GM12878 (cell line): ENCODE measurements around the gene GIPC1. TPM values are rescaled to one million over a fixed set of nuclear protein-coding genes. Genes with fewer than 3 reads are reported as not detected.

Experiments
- ATAC-seq: fragments of 200-7000 bp; cut with Tn5 transposase; 3 replicates; pipeline ENCODE4 v1.9.1; 2020; ENCODE audit warnings: mild to moderate bottlenecking, moderate library complexity
- BruUV-seq: library from RNA; stranded (reverse); fragments of 400-500 nt; replicated peaks from 2 replicates; lab custom pipeline; 2021; lab: Mats Ljungman, UMichigan
- CTCF ChIA-PET: fragments of 300-600 bp; sonication (Branson Sonifier 250); formaldehyde crosslinking; extraction: SDS; loops from one replicate; lab custom pipeline; 2021; ENCODE audit warnings: inconsistent platforms; lab: Yijun Ruan, JAX
- POLR2A ChIA-PET: fragments of 350-600 bp; formaldehyde crosslinking; extraction: SDS; loops from one replicate; lab custom pipeline; 2021; ENCODE audit warnings: inconsistent platforms; lab: Charles Lee
- RAD21 ChIA-PET: fragments of 300-600 bp; sonication (Branson Sonifier 250); formaldehyde crosslinking; loops from one replicate; lab custom pipeline; 2023; ENCODE audit warnings: antibody characterized with exemption; ENCODE audit not compliant: unreplicated experiment; lab: Charles Lee
- SMC1A ChIA-PET: fragments of 300-600 bp; sonication (Branson Sonifier 250); formaldehyde crosslinking; loops from one replicate; lab custom pipeline; 2023; ENCODE audit not compliant: unreplicated experiment, uncharacterized antibody; lab: Charles Lee
- DNase-seq: peaks from one replicate; pipeline ENCODE4 v3.0.0-alpha.2; 2011; ENCODE audit warnings: low read depth, low spot score
- FAIRE-seq: peaks from 3 replicates; lab custom pipeline; 2011; peaks lifted over from hg19 to GRCh38; lab: Jason Lieb, UNC
- H2AFZ ChIP-seq: 2 replicates; pipeline ENCODE4 v1.6.0; 2011; ENCODE audit warnings: low read depth, low read length, control low read depth; ENCODE audit not compliant: control insufficient read depth
- H3K27ac ChIP-seq: 2 replicates; pipeline ENCODE4 v1.5.1; 2011; ENCODE audit warnings: control low read depth; ENCODE audit not compliant: control insufficient read depth, insufficient read depth
- H3K27me3 ChIP-seq, 2 experiments: replicated peaks in 1 of 2; 2 replicates each; pipeline versions ENCODE4 v1.6.0 to v1.6.1; 2011; ENCODE audit warnings: low read length in 1 of 2; ENCODE audit not compliant: control insufficient read depth in 2 of 2, insufficient read depth in 2 of 2
- H3K36me3 ChIP-seq, 2 experiments: 2 replicates each; pipeline ENCODE4 v1.5.1; 2011; ENCODE audit warnings: low read length in 1 of 2; ENCODE audit not compliant: control insufficient read depth in 2 of 2, insufficient read depth in 2 of 2
- H3K4me1 ChIP-seq: 2 replicates; pipeline ENCODE4 v1.6.1; 2011; ENCODE audit warnings: mild to moderate bottlenecking, low read length, moderate library complexity, mixed read lengths; ENCODE audit not compliant: control insufficient read depth, insufficient read depth
- H3K4me2 ChIP-seq: 2 replicates; pipeline ENCODE4 v1.6.0; 2011; ENCODE audit warnings: control low read depth; ENCODE audit not compliant: control insufficient read depth, insufficient read depth
- H3K4me3 ChIP-seq: fragments of 200-600 bp; sonication (generic); 2 replicates; pipeline ENCODE4 v1.5.1; 2016
- H3K79me2 ChIP-seq: 2 replicates; pipeline ENCODE4 v1.6.0; 2011; ENCODE audit warnings: low read length; ENCODE audit not compliant: control insufficient read depth, insufficient read depth
- H3K9ac ChIP-seq: 2 replicates; pipeline ENCODE4 v1.8.0; 2011; ENCODE audit warnings: low read length, control low read depth, mixed read lengths; ENCODE audit not compliant: control insufficient read depth, insufficient read depth
- H3K9me3 ChIP-seq: replicated peaks from 3 replicates; pipeline ENCODE4 v1.5.1; 2011; ENCODE audit warnings: mild to moderate bottlenecking, low read length; ENCODE audit not compliant: control insufficient read depth, insufficient read depth
- H4K20me1 ChIP-seq: 2 replicates; pipeline ENCODE4 v1.6.0; 2011; ENCODE audit not compliant: control insufficient read depth, insufficient read depth
- CBX3 ChIP-seq: fragments of 200-600 bp; sonication (generic); IDR thresholded peaks from 2 replicates; pipeline ENCODE4 v1.6.1; 2016; ENCODE audit warnings: low read depth, borderline replicate concordance
- CREM ChIP-seq: IDR thresholded peaks from 2 replicates; pipeline ENCODE4 v1.6.1; 2014; ENCODE audit warnings: antibody characterized with exemption, low read depth
- ELK1 ChIP-seq: IDR thresholded peaks from 2 replicates; pipeline ENCODE4 v1.6.1; 2012; ENCODE audit warnings: low read depth, low read length, improper control_type of control experiment
- RBBP5 ChIP-seq: fragments of 200-600 bp; sonication (generic); conservative IDR thresholded peaks from 2 replicates; pipeline ENCODE4 v1.6.1; 2016
- WGBS: methylation state at CpG from one replicate; pipeline ENCODE4 v1.1.6; 2016; ENCODE audit warnings: low lambda C conversion rate; ENCODE audit not compliant: insufficient replicate concordance, insufficient coverage; ENCODE audit errors: missing lambda C conversion rate; 5-methylcytosine and 5-hydroxymethylcytosine counted together
- in situ Hi-C: fragments of 300-500 bp; cut with MboI; formaldehyde crosslinking; loops from 9 replicates; pipeline ENCODE4 v1.14.3; 2018; ENCODE audit warnings: mixed read lengths
- intact Hi-C: fragments of 100-400 bp; cut with micrococcal nuclease; formaldehyde crosslinking; loops from one replicate; pipeline ENCODE4 v1.14.2; 2022; ENCODE audit not compliant: unreplicated experiment
- polyA plus RNA-seq, 11 experiments: library from polyadenylated mRNA; depleted of rRNA in 4 of 11; unstranded in 6 of 11; stranded (reverse) in 5 of 11; fragments of >200 nt; fragmentation: Nextera tagmentation in 4 of 11; fragmentation: Illumina TruSeq in 1 of 11; extraction: Ambion mirVana in 4 of 11; extraction: Trizol in 1 of 11; gene quantifications; 1 replicate in 1 of 11; 2 replicates in 10 of 11; pipeline versions ENCODE4 v1.2.1 to v1.2.3, GENCODE V29; 2011 to 2016; ENCODE audit warnings: inconsistent platforms in 2 of 11, missing spikeins in 2 of 11, low read depth in 1 of 11
- total RNA-seq, 4 experiments: library from RNA; depleted of rRNA in 3 of 4; stranded (reverse); fragments of >200 nt in 3 of 4; fragmentation: Illumina TruSeq in 1 of 4; extraction: Trizol in 1 of 4; gene quantifications; 2 replicates each; pipeline versions ENCODE4 v1.2.1 to v1.2.3, GENCODE V29; 2013 to 2021

The GIPC1 gene
- total and polyA plus RNA-seq, 10 of the 15 experiments (the other 5 are each of a cell fraction or from before 2014, with no cell fraction given), result 0.47 to 24.1 (median 13.6) TPM

- no peak overlapping the region for H3K4me3 ChIP-seq
- DNase-seq (no peak), FAIRE-seq (no peak), ATAC-seq (no peak)
- 49% methylated on average over 10 of the region's 10 CpGs for WGBS
- H3K27me3 ChIP-seq, result peaks cover 5 to 6% of the 10 kb centered on the region in 2 experiments; a peak in 3 of 4 replicates
- POLR2A ChIA-PET, result no interaction called here
- no peak overlapping the region for H2AFZ ChIP-seq
- H3K79me2 ChIP-seq, result no peaks in the 10 kb centered on the region
- SMC1A ChIA-PET, result interaction anchor here (1.2 kb wide), 1 partner anchor 129 kb away, joined by 4 read pairs; no protein-coding TSS in a partner anchor
- intact Hi-C loops (loop anchor here (10.0 kb wide), 1 partner anchor 123 kb away; no protein-coding TSS in a partner anchor), in situ Hi-C loops (no loop called here)
- no peak overlapping the region for H3K4me2 ChIP-seq
- RAD21 ChIA-PET, result interaction anchor here (1.6 kb wide), 1 partner anchor 46 kb away, joined by 6 read pairs; no protein-coding TSS in a partner anchor
- no peaks in the 10 kb centered on the region; the same call in 1 of the 2 replicates for H4K20me1 ChIP-seq
- H3K36me3 ChIP-seq, result no peaks in the 10 kb centered on the region; a peak in 1 of 4 replicates
- no peaks in the 10 kb centered on the region; the same call in 1 of the 2 replicates for H3K4me1 ChIP-seq
- no peak for TF ChIP-seq CBX3
- no peak for TF ChIP-seq ELK1
- no peak for TF ChIP-seq CREM
- TF ChIP-seq RBBP5, result no peak
- CTCF ChIA-PET, result interaction anchor here (0.6 to 5.1 kb wide), 4 partner anchors 11 to 279 kb away, joined by 4 to 42 read pairs (median 8); partner anchors contain the start of gene PKN1
- H3K9me3 ChIP-seq, result no peaks in the 10 kb centered on the region
- no peak overlapping the region for H3K27ac ChIP-seq
- BruUV-seq, result no TSS peak
- no peak overlapping the region for H3K9ac ChIP-seq
Measured at GRCh38 chr19:14477418-14478112, 18.4 kb downstream of the GIPC1 start.
